H9 (cell line): Measurements from ENCODE around the gene CTIF. TPM values are rescaled to one million over a fixed set of nuclear protein-coding genes. Genes with fewer than 3 reads are reported as not detected.

Experiments
- DNase-seq: peaks from one replicate; pipeline ENCODE4 v3.0.0-alpha.2; 2017
- H2AFZ ChIP-seq: one replicate; pipeline ENCODE4 v1.6.1; 2013; ENCODE audit warnings: mild to moderate bottlenecking, low read length, control low read depth, moderate library complexity
- H2AK5ac ChIP-seq: 2 replicates; pipeline ENCODE4 v1.6.1; 2013; ENCODE audit warnings: low read length, control low read depth, mixed read lengths; ENCODE audit not compliant: insufficient read length
- H2BK120ac ChIP-seq: one replicate; pipeline ENCODE4 v1.6.1; 2013; ENCODE audit warnings: low read depth, mild to moderate bottlenecking, low read length, control low read depth, inconsistent platforms; ENCODE audit not compliant: poor library complexity, severe bottlenecking
- H2BK12ac ChIP-seq: 2 replicates; pipeline ENCODE4 v1.6.1; 2013; ENCODE audit warnings: low read length, control low read depth, mixed read lengths, low read depth; ENCODE audit not compliant: insufficient read length
- H2BK15ac ChIP-seq: 2 replicates; pipeline ENCODE4 v1.6.1; 2013; ENCODE audit warnings: low read depth, low read length, control low read depth
- H2BK20ac ChIP-seq: one replicate; pipeline ENCODE4 v1.6.1; 2013; ENCODE audit warnings: low read depth, mild to moderate bottlenecking, low read length, control low read depth, inconsistent platforms; ENCODE audit not compliant: poor library complexity, severe bottlenecking
- H2BK5ac ChIP-seq: 2 replicates; pipeline ENCODE4 v1.6.1; 2013; ENCODE audit warnings: low read length, control low read depth, mixed read lengths; ENCODE audit not compliant: insufficient read length
- H3K14ac ChIP-seq: 2 replicates; pipeline ENCODE4 v1.6.1; 2013; ENCODE audit warnings: low read length, control low read depth; ENCODE audit not compliant: insufficient read depth
- H3K18ac ChIP-seq: 2 replicates; pipeline ENCODE4 v1.6.1; 2013; ENCODE audit warnings: low read depth, mild to moderate bottlenecking, mixed read lengths, low read length, control low read depth; ENCODE audit not compliant: insufficient read length
- H3K23ac ChIP-seq: 2 replicates; pipeline ENCODE4 v1.6.1; 2013; ENCODE audit warnings: low read length, control low read depth, mixed read lengths, low read depth; ENCODE audit not compliant: insufficient read length
- H3K23me2 ChIP-seq: 2 replicates; pipeline ENCODE4 v1.6.1; 2013; ENCODE audit warnings: low read depth, mild to moderate bottlenecking, mixed read lengths, low read length, control low read depth; ENCODE audit not compliant: insufficient read length, poor library complexity, severe bottlenecking
- H3K27ac ChIP-seq: 2 replicates; pipeline ENCODE4 v1.5.1; 2013; ENCODE audit warnings: low read length, control low read depth, mixed read lengths, low read depth; ENCODE audit not compliant: insufficient read length
- H3K27me3 ChIP-seq: 2 replicates; pipeline ENCODE4 v1.6.1; 2013; ENCODE audit warnings: low read length, control low read depth, inconsistent platforms; ENCODE audit not compliant: insufficient read depth
- H3K4ac ChIP-seq: 2 replicates; pipeline ENCODE4 v1.6.1; 2013; ENCODE audit warnings: low read depth, mild to moderate bottlenecking, control low read depth, inconsistent platforms, low read length, moderate library complexity
- H3K4me1 ChIP-seq: 2 replicates; pipeline ENCODE4 v1.6.1; 2013; ENCODE audit warnings: low read length, control low read depth, inconsistent platforms; ENCODE audit not compliant: insufficient read depth
- H3K4me2 ChIP-seq: 2 replicates; pipeline ENCODE4 v1.6.1; 2013; ENCODE audit warnings: low read length, control low read depth, mixed read lengths; ENCODE audit not compliant: insufficient read length, insufficient read depth
- H3K56ac ChIP-seq: 2 replicates; pipeline ENCODE4 v1.6.1; 2013; ENCODE audit warnings: low read depth, mild to moderate bottlenecking, mixed read lengths, low read length, control low read depth; ENCODE audit not compliant: insufficient read length
- H3K79me1 ChIP-seq: 2 replicates; pipeline ENCODE4 v1.6.1; 2013; ENCODE audit warnings: low read depth, mild to moderate bottlenecking, moderate library complexity, low read length, control low read depth, inconsistent platforms; ENCODE audit not compliant: insufficient read depth, poor library complexity, severe bottlenecking
- H3K79me2 ChIP-seq: 2 replicates; pipeline ENCODE4 v1.6.1; 2013; ENCODE audit warnings: low read length, control low read depth, inconsistent platforms; ENCODE audit not compliant: insufficient read depth
- H3K9ac ChIP-seq: 2 replicates; pipeline ENCODE4 v1.6.1; 2013; ENCODE audit warnings: low read length, control low read depth, mixed read lengths; ENCODE audit not compliant: insufficient read length; ENCODE audit errors: extremely low read depth
- H3K9me3 ChIP-seq: one replicate; pipeline ENCODE4 v1.6.1; 2013; ENCODE audit warnings: low read depth, low read length, inconsistent platforms; ENCODE audit not compliant: control insufficient read depth
- H3T11ph ChIP-seq: one replicate; pipeline ENCODE4 v1.6.1; 2013; ENCODE audit warnings: mild to moderate bottlenecking, low read length, control low read depth, inconsistent platforms
- H4K20me1 ChIP-seq: one replicate; pipeline ENCODE4 v1.6.1; 2013; ENCODE audit not compliant: control insufficient read depth, insufficient read length, insufficient read depth
- H4K5ac ChIP-seq: 2 replicates; pipeline ENCODE4 v1.6.1; 2013; ENCODE audit warnings: low read depth, mild to moderate bottlenecking, mixed read lengths, low read length, control low read depth; ENCODE audit not compliant: insufficient read length
- H4K8ac ChIP-seq: replicated peaks from 2 replicates; pipeline ENCODE4 v1.6.1; 2013; ENCODE audit warnings: low read length, control low read depth, mixed read lengths, low read depth; ENCODE audit not compliant: insufficient read length
- H4K91ac ChIP-seq: 2 replicates; pipeline ENCODE4 v1.6.1; 2013; ENCODE audit warnings: low read depth, mild to moderate bottlenecking, moderate library complexity, mixed read lengths, low read length, control low read depth; ENCODE audit not compliant: insufficient read length
- H3K27ac Mint-ChIP-seq, 3 experiments: 2 replicates in 2 of 3; 3 replicates in 1 of 3; pipeline ENCODE4 v1.8.0; 2020 to 2021; ENCODE audit warnings: mixed read lengths in 3 of 3, mild to moderate bottlenecking in 1 of 3, moderate library complexity in 1 of 3
- H3K27me3 Mint-ChIP-seq: 2 replicates; pipeline ENCODE4 v1.8.0; 2021; ENCODE audit warnings: low read depth, mild to moderate bottlenecking, moderate library complexity, mixed read lengths
- H3K36me3 Mint-ChIP-seq, 3 experiments: 2 replicates in 2 of 3; 3 replicates in 1 of 3; pipeline ENCODE4 v1.8.0; 2020 to 2021; ENCODE audit warnings: low read depth in 3 of 3, mixed read lengths in 3 of 3; ENCODE audit not compliant: insufficient read depth in 1 of 3
- H3K4me1 Mint-ChIP-seq, 2 experiments: 2 replicates each; pipeline ENCODE4 v1.8.0; 2020; ENCODE audit warnings: mixed read lengths in 2 of 2
- H3K4me3 Mint-ChIP-seq, 2 experiments: 2 replicates in 1 of 2; 3 replicates in 1 of 2; pipeline ENCODE4 v1.8.0; 2020 to 2021; ENCODE audit warnings: mild to moderate bottlenecking in 2 of 2, mixed read lengths in 2 of 2, moderate library complexity in 1 of 2
- H3K9me3 Mint-ChIP-seq, 2 experiments: 2 replicates in 1 of 2; 3 replicates in 1 of 2; pipeline ENCODE4 v1.8.0; 2020; ENCODE audit warnings: mild to moderate bottlenecking in 2 of 2, mixed read lengths in 2 of 2, moderate library complexity in 1 of 2
- WGBS: extraction: QIAGEN DNeasy Blood & Tissue Kit; methylation state at CpG from one replicate; pipeline ENCODE4 v1.1.7; 2013; ENCODE audit warnings: missing lambda C conversion rate, low lambda C conversion rate, mixed read lengths; ENCODE audit not compliant: insufficient read length; ENCODE audit errors: extremely low coverage; 5-methylcytosine and 5-hydroxymethylcytosine counted together
- total RNA-seq: library from RNA; stranded (reverse); gene quantifications from 2 replicates; pipeline ENCODE4 v1.2.1, GENCODE V29; 2021
- TF ChIP-seq, protein P1 (sequence below): fragments of 200-600 bp; sonication (generic); conservative IDR thresholded peaks from 3 replicates; pipeline ENCODE4 v1.8.0; 2021; ENCODE audit warnings: antibody characterized with exemption, mild to moderate bottlenecking

The CTIF gene
- total RNA-seq, 1 experiment from 2014 or later = 15.8 TPM

DNA sequence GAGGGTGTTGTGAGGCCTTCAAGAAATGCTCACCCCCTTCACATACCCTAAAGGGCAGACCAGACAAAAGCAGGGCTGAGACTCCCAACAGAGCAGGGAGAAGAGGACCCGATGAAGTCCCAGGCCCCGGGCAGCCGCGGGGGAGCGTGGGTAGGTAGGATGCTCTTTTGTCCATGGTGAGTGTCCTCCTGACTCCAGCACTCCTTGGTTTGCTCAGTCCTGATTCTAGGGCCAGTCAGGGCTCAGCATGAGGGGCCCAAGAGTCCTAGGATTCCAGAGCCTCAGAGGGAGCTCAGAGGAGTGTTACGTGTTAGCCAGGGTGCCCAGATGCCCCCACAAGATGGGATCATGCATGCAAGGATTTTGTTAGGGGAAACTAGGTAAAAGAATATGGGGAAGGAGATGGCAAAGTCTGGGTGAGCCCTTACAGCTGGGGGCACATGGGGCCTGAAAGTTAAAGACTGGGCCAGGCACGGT, 347.1 kb downstream of the CTIF start:
- no peak overlapping the region for H2AFZ ChIP-seq
- peaks cover 3% of the 10 kb centered on the region; the same call in 1 of the 2 replicates for H3K4me1 ChIP-seq
- no peak overlapping the region for H2AK5ac ChIP-seq
- H3K9ac ChIP-seq = no peak overlapping the region
- H3K27ac ChIP-seq = no peak overlapping the region
- H3K9me3 ChIP-seq = no peaks in the 10 kb centered on the region
- no peaks in the 10 kb centered on the region for H4K20me1 ChIP-seq
- no peak overlapping the region for H2BK120ac ChIP-seq
- H3K79me1 ChIP-seq = no peaks in the 10 kb centered on the region
- no peaks in the 10 kb centered on the region for H3K23me2 ChIP-seq
- no peak overlapping the region for H3K4me3 Mint-ChIP-seq
- no peak overlapping the region for H3K18ac ChIP-seq
- peaks cover 11% of the 10 kb centered on the region for H3K27me3 Mint-ChIP-seq
- H3K36me3 Mint-ChIP-seq = no peaks in the 10 kb centered on the region
- no peak overlapping the region for H2BK15ac ChIP-seq
- no peak overlapping the region for H3K4me2 ChIP-seq
- TF ChIP-seq, protein P1, sequence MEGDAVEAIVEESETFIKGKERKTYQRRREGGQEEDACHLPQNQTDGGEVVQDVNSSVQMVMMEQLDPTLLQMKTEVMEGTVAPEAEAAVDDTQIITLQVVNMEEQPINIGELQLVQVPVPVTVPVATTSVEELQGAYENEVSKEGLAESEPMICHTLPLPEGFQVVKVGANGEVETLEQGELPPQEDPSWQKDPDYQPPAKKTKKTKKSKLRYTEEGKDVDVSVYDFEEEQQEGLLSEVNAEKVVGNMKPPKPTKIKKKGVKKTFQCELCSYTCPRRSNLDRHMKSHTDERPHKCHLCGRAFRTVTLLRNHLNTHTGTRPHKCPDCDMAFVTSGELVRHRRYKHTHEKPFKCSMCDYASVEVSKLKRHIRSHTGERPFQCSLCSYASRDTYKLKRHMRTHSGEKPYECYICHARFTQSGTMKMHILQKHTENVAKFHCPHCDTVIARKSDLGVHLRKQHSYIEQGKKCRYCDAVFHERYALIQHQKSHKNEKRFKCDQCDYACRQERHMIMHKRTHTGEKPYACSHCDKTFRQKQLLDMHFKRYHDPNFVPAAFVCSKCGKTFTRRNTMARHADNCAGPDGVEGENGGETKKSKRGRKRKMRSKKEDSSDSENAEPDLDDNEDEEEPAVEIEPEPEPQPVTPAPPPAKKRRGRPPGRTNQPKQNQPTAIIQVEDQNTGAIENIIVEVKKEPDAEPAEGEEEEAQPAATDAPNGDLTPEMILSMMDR = no peak
- H3K9me3 Mint-ChIP-seq = peaks cover 0 to 3% of the 10 kb centered on the region in 2 experiments; a peak in 2 of 5 replicates
- H2BK20ac ChIP-seq = no peak overlapping the region
- H4K8ac ChIP-seq = no peak overlapping the region
- no peak overlapping the region for H3K14ac ChIP-seq
- no peak overlapping the region for H4K91ac ChIP-seq
- peak overlapping the region in 1 of 3 experiments; percentile 30; a peak in 1 of 7 replicates for H3K27ac Mint-ChIP-seq
- no peaks in the 10 kb centered on the region for H3K79me2 ChIP-seq
- no peak overlapping the region for H3K4ac ChIP-seq
- no peak overlapping the region for H4K5ac ChIP-seq
- H2BK12ac ChIP-seq = no peak overlapping the region
- H2BK5ac ChIP-seq = no peak overlapping the region
- no CpG with 5 or more reads among the region's 7 CpGs for WGBS
- H3K4me1 Mint-ChIP-seq = peaks cover 25 to 34% of the 10 kb centered on the region in 2 experiments
- H3K27me3 ChIP-seq = no peaks in the 10 kb centered on the region
- no peak overlapping the region for H3K56ac ChIP-seq
- no peak for DNase-seq
- H3K23ac ChIP-seq = no peak overlapping the region
- no peak overlapping the region for H3T11ph ChIP-seq
